ACHN (cell line): ENCODE results near the gene FAF2.
"Not testable (repeated sequence)": the region's sequence is repeated elsewhere in the genome, so short reads cannot be mapped to it uniquely, and the experiment has no call there.

Experiments used
- DNase-seq: peaks from one replicate; pipeline ENCODE4 v3.0.0-alpha.2; 2015
- in situ Hi-C: cut with HindIII; loops from 2 replicates; pipeline ENCODE4 v1.10.0; 2017; ENCODE audit warnings: low sequenced_read_pairs, low pct_ligation_motif_present, low pct_unique_long_range_greater_than_20kb

Gene FAF2

GRCh38 chr5:176447978-176448608, at the start of gene FAF2:
Gene FAF2, plus strand, starts transcription at chr5:176448385. Its CDS starts 23 bp downstream, at chr5:176448408.
- DNase-seq = peak; percentile 97
- in situ Hi-C loops = no loop called here

GRCh38 chr5:176400382-176401156, 47.6 kb upstream of the FAF2 start:
- in situ Hi-C loops = no loop called here
- no peak for DNase-seq

- no peak for DNase-seq
- in situ Hi-C loops = no loop called here
Observed at GRCh38 chr5:176401281-176402205, 46.6 kb upstream of the FAF2 start.

GRCh38 chr5:176405656-176406435, 42.3 kb upstream of the FAF2 start:
- DNase-seq = no peak
- in situ Hi-C loops = no loop called here

- in situ Hi-C loops = no loop called here
- DNase-seq = no peak
Observed at GRCh38 chr5:176406436-176407052, 41.6 kb upstream of the FAF2 start.

- DNase-seq = no peak
Observed at GRCh38 chr5:176407456-176408251, 40.5 kb upstream of the FAF2 start.

GRCh38 chr5:176408252-176408573, 40.0 kb upstream of the FAF2 start:
- DNase-seq, in situ Hi-C loops: not testable (repeated sequence)

More at GRCh38 chr5:176407456-176408251, 40.5 kb upstream of the FAF2 start:
- in situ Hi-C loops = no loop called here

- DNase-seq = no peak
- in situ Hi-C loops = no loop called here
Observed at GRCh38 chr5:176408590-176408989, 39.6 kb upstream of the FAF2 start.

- in situ Hi-C loops = no loop called here
- no peak for DNase-seq
Observed at GRCh38 chr5:176409765-176410164, 38.4 kb upstream of the FAF2 start.

GRCh38 chr5:176410486-176411180, 37.6 kb upstream of the FAF2 start:
- in situ Hi-C loops = no loop called here
- DNase-seq = no peak

GRCh38 chr5:176412517-176413254, 35.5 kb upstream of the FAF2 start:
- DNase-seq = no peak
- in situ Hi-C loops = no loop called here

GRCh38 chr5:176413255-176413565, 35.0 kb upstream of the FAF2 start:
- in situ Hi-C loops = no loop called here
- no peak for DNase-seq

GRCh38 chr5:176413709-176414191, 34.4 kb upstream of the FAF2 start:
- no peak for DNase-seq
- in situ Hi-C loops = no loop called here

GRCh38 chr5:176414704-176415103, 33.5 kb upstream of the FAF2 start:
- in situ Hi-C loops = no loop called here

GRCh38 chr5:176415240-176415951, 32.8 kb upstream of the FAF2 start:
- no peak for DNase-seq
- in situ Hi-C loops = no loop called here

More at GRCh38 chr5:176414704-176415103, 33.5 kb upstream of the FAF2 start:
- no peak for DNase-seq
